GM19463 (cell line): ENCODE results near the gene SPRED3.

ENCODE experiments used
- ATAC-seq: cut with Tn5 transposase; IDR thresholded peaks from one replicate; pipeline ENCODE4 v1.9.1; 2021; ENCODE audit warnings: mild to moderate bottlenecking, moderate library complexity; ENCODE audit not compliant: unreplicated experiment

SPRED3 gene

DNA sequence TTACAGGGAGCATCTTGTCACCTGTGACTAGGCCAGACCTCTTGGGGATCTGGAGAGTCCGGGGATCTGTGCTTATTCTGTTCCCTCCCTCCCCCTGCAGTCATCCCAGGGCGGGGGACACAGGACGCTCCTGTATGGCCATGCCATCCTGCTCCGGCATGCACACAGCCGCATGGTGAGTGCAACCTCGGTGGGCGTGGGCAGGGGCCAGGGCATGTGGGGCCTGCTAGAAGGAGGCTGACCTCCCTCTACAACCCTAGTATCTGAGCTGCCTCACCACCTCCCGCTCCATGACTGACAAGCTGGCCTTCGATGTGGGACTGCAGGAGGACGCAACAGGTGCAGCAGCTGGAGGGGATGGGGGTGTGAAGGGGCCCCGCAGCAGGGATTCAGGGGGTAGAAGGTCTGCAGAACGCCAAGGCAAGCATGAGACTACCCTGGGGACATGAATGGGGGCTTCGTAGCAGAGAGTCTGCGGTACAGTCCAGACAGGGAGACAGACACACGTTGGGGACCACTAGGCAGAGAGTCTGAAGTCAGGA lies 55.0 kb downstream of the SPRED3 start:
- ATAC-seq, result no peak

DNA sequence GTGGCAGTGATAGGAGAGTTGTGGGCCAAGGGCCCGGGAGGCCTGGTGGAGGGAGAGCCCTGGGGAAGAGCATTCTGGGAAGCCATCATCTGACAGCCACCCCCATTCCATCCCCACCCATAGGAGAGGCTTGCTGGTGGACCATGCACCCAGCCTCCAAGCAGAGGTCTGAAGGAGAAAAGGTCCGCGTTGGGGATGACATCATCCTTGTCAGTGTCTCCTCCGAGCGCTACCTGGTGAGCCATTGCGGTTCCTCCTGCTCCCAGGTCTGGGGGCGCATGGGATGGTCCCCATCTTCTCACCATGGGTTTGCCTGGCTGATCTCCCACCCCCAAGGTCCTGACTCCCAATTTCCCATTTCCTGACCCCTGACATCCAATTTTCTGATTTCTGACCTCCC lies 55.5 kb downstream of the SPRED3 start:
- no peak for ATAC-seq

DNA sequence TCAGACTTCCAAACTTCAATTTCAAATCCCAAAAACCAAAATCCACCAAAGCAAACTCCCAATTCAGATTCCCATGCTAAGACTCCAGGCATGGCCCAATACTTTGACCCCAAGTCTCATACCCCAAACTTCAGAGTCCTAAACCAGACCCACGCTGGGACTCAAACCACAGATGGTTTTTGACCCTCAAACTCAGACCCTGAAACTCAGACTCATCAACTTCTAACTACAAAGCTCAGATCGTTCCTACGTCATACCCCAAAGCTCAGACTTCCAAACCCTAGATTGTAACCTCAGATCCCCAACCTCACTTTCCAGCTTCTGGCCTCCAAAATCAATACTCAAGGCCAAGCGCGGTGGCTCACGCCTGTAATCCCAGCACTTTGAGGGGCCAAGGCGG lies 56.9 kb downstream of the SPRED3 start:
- ATAC-seq, result no peak

DNA sequence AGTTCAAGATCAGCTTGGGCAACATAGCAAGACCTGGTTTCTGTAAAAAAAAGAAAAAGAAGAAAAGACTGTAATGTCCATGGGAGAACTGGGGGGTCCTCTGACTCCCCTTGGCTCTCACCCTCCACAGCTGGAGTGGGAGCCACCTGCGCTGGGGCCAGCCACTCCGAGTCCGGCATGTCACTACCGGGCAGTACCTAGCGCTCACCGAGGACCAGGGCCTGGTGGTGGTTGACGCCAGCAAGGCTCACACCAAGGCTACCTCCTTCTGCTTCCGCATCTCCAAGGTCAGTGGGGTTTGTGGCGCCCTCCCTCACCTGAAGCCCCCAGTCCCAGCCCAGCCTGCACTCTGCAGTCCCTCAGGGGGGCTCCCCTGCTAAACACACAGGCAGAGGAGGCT lies 59.7 kb downstream of the SPRED3 start:
- no peak for ATAC-seq
